Measurements from ENCODE around the gene ELFN1. TPM values are rescaled to one million over a fixed set of nuclear protein-coding genes. Genes with fewer than 3 reads are reported as not detected.

Gene ELFN1
- polyA plus RNA-seq, 1 donor (not counting 4 experiments of a cell fraction or from before 2014, with no cell fraction given) = 0.03 TPM

- DNase-seq (ENCODE audit: low read depth, low spot score) (no peak), FAIRE-seq (no peak)
- Histone ChIP-seq H3K27me3 (ENCODE audit: control insufficient read depth, extremely low read depth, insufficient read depth, low read length) (peaks cover 4% of the 10 kb centered on the region), H3K79me2 (ENCODE audit: control insufficient read depth, insufficient read depth, low read length) (no peaks in the 10 kb centered on the region), H3K9ac (ENCODE audit: control insufficient read depth, extremely low read depth, insufficient read depth, low read length) (no peak overlapping the region), H3K36me3 (ENCODE audit: control insufficient read depth in 2 of 2, extremely low read depth in 1 of 2, insufficient read depth in 2 of 2, low read length in 2 of 2) (no peaks in the 10 kb centered on the region), H2AFZ (ENCODE audit: control insufficient read depth, low read length) (no peak overlapping the region), H3K4me3 (ENCODE audit: control insufficient read depth in 2 of 3, extremely low read depth in 1 of 3, insufficient read depth in 2 of 3, low read depth in 1 of 3, low read length in 3 of 3) (no peak overlapping the region), H3K9me3 (ENCODE audit: control insufficient read depth, low read depth, low read length) (no peaks in the 10 kb centered on the region), H4K20me1 (ENCODE audit: control insufficient read depth, extremely low read depth, insufficient read depth, low read length) (no peaks in the 10 kb centered on the region), H3K27ac (ENCODE audit: control insufficient read depth, insufficient read depth, low read length) (no peak overlapping the region), H3K9me1 (ENCODE audit: control insufficient read depth, extremely low read depth, insufficient read depth, low read length) (no peaks in the 10 kb centered on the region), H3K4me2 (ENCODE audit: control insufficient read depth, extremely low read depth, insufficient read depth, low read depth, low read length) (no peak overlapping the region), H3K4me1 (ENCODE audit: control insufficient read depth, extremely low read depth, insufficient read depth, low read length) (no peaks in the 10 kb centered on the region)
- TF ChIP-seq CTCF (optimal IDR thresholded peaks at IDR 0.05 in 1 of 3, IDR thresholded peaks at IDR 0.05 in 1 of 3, conservative IDR thresholded peaks at IDR 0.05 in 1 of 3; ENCODE audit: extremely low read depth in 1 of 3, insufficient read depth in 2 of 3, low read length in 3 of 3) (no peak), EZH2 (IDR thresholded peaks at IDR 0.05; ENCODE audit: low read length) (no peak)
- dilution Hi-C loops (cut with MboI; ENCODE audit: extremely low pct_ligation_motif_present, low sequenced_read_pairs) = no loop called here
These were observed 27.5 kb downstream of the ELFN1 start for GRCh38 chr7:1697499-1698125.

- H4K20me1 ChIP-seq (ENCODE audit: control insufficient read depth, extremely low read depth, insufficient read depth, low read length) = no peaks in the 10 kb centered on the region
- FAIRE-seq (no peak), DNase-seq (ENCODE audit: low read depth, low spot score) (no peak)
- no peak overlapping the region for H3K27ac ChIP-seq (ENCODE audit: control insufficient read depth, insufficient read depth, low read length)
- no peak overlapping the region for H3K4me2 ChIP-seq (ENCODE audit: control insufficient read depth, extremely low read depth, insufficient read depth, low read depth, low read length)
- no peak overlapping the region for H3K9ac ChIP-seq (ENCODE audit: control insufficient read depth, extremely low read depth, insufficient read depth, low read length)
- H3K9me3 ChIP-seq (ENCODE audit: control insufficient read depth, low read depth, low read length) = no peaks in the 10 kb centered on the region
- H3K9me1 ChIP-seq (ENCODE audit: control insufficient read depth, extremely low read depth, insufficient read depth, low read length) = no peaks in the 10 kb centered on the region
- H2AFZ ChIP-seq (ENCODE audit: control insufficient read depth, low read length) = no peak overlapping the region
- TF ChIP-seq EZH2 (IDR thresholded peaks at IDR 0.05; ENCODE audit: low read length) (no peak), CTCF (optimal IDR thresholded peaks at IDR 0.05 in 1 of 3, IDR thresholded peaks at IDR 0.05 in 1 of 3, conservative IDR thresholded peaks at IDR 0.05 in 1 of 3; ENCODE audit: extremely low read depth in 1 of 3, insufficient read depth in 2 of 3, low read length in 3 of 3) (no peak)
- H3K4me3 ChIP-seq (ENCODE audit: control insufficient read depth in 2 of 3, extremely low read depth in 1 of 3, insufficient read depth in 2 of 3, low read depth in 1 of 3, low read length in 3 of 3) = no peak overlapping the region
- H3K27me3 ChIP-seq (ENCODE audit: control insufficient read depth, extremely low read depth, insufficient read depth, low read length) = no peaks in the 10 kb centered on the region
- H3K79me2 ChIP-seq (ENCODE audit: control insufficient read depth, insufficient read depth, low read length) = no peaks in the 10 kb centered on the region
- H3K36me3 ChIP-seq (ENCODE audit: control insufficient read depth in 2 of 2, extremely low read depth in 1 of 2, insufficient read depth in 2 of 2, low read length in 2 of 2) = no peaks in the 10 kb centered on the region
- dilution Hi-C loops (cut with MboI; ENCODE audit: extremely low pct_ligation_motif_present, low sequenced_read_pairs) = no loop called here
- H3K4me1 ChIP-seq (ENCODE audit: control insufficient read depth, extremely low read depth, insufficient read depth, low read length) = no peaks in the 10 kb centered on the region
These were observed 28.1 kb downstream of the ELFN1 start for GRCh38 chr7:1698201-1698600.

All from keratinocyte (primary cell).